HL-60 (cell line): ENCODE data around the gene CCDC59.

Source experiments
- DNase-seq, 2 experiments: peaks; one replicate each; pipeline ENCODE4 v3.0.0-alpha.2; 2010 to 2020; ENCODE audit warnings: low read depth in 1 of 2, low spot score in 1 of 2
- H3K27ac ChIP-seq: fragments of 250-450 bp; sonication (Bioruptor Pico); replicated peaks from 2 replicates; pipeline ENCODE4 v1.5.1; 2020; ENCODE audit warnings: mild to moderate bottlenecking, moderate library complexity
- H3K27me3 ChIP-seq: fragments of 250-450 bp; sonication (Bioruptor Pico); 2 replicates; pipeline ENCODE4 v1.5.1; 2021; ENCODE audit warnings: mild to moderate bottlenecking, moderate library complexity; ENCODE audit not compliant: insufficient read depth, poor library complexity, severe bottlenecking
- H3K4me3 ChIP-seq: replicated peaks from 2 replicates; pipeline ENCODE4 v1.5.1; 2011; ENCODE audit warnings: mild to moderate bottlenecking, control low read depth, low read length; ENCODE audit not compliant: insufficient read depth
- CTCF ChIP-seq: IDR thresholded peaks from one replicate; pipeline ENCODE4 v1.5.1; 2011; ENCODE audit warnings: low read length, control low read depth, inconsistent platforms; ENCODE audit not compliant: insufficient read depth
- GABPA ChIP-seq: IDR thresholded peaks from 2 replicates; pipeline ENCODE4 v1.6.1; 2012; ENCODE audit warnings: low read depth
- POLR2AphosphoS5 ChIP-seq: IDR thresholded peaks from 2 replicates; pipeline ENCODE4 v1.6.1; 2012; ENCODE audit warnings: low read depth
- REST ChIP-seq: IDR thresholded peaks from 2 replicates; pipeline ENCODE4 v1.6.1; 2012; ENCODE audit warnings: low read depth; ENCODE audit not compliant: insufficient replicate concordance
- SPI1 ChIP-seq: IDR thresholded peaks from 2 replicates; pipeline ENCODE4 v1.6.1; 2012; ENCODE audit warnings: low read depth, mild to moderate bottlenecking, borderline replicate concordance

Gene CCDC59

GRCh38 chr12:82319276-82319675 is 38.9 kb downstream of the CCDC59 start:
- Histone ChIP-seq H3K4me3 (no peak overlapping the region), H3K27me3 (no peaks in the 10 kb centered on the region), H3K27ac (no peak overlapping the region)
- TF ChIP-seq POLR2AphosphoS5 (no peak), REST (no peak), SPI1 (no peak), CTCF (no peak), GABPA (no peak)
- no peak for DNase-seq

- H3K27ac ChIP-seq = no peak overlapping the region
- no peaks in the 10 kb centered on the region for H3K27me3 ChIP-seq
- H3K4me3 ChIP-seq = no peak overlapping the region
- TF ChIP-seq CTCF = no peak
- no peak for TF ChIP-seq SPI1
- TF ChIP-seq REST = no peak
- no peak for TF ChIP-seq GABPA
- no peak for TF ChIP-seq POLR2AphosphoS5
- DNase-seq = no peak
Observed at GRCh38 chr12:82314406-82314892, 43.7 kb downstream of the CCDC59 start.
